ENCODE measurements around the gene NBAS.

Gene NBAS

GRCh38 chr2:15346624-15347023 lies 214.5 kb downstream of the NBAS start:
- H3K9ac ChIP-seq (ENCODE audit: low read length) = no peak overlapping the region
- no peak overlapping the region for H2AFZ ChIP-seq (ENCODE audit: low read length)
- H4K20me1 ChIP-seq (ENCODE audit: insufficient read depth, low read length) = no peaks in the 10 kb centered on the region
- TF ChIP-seq, protein P1, sequence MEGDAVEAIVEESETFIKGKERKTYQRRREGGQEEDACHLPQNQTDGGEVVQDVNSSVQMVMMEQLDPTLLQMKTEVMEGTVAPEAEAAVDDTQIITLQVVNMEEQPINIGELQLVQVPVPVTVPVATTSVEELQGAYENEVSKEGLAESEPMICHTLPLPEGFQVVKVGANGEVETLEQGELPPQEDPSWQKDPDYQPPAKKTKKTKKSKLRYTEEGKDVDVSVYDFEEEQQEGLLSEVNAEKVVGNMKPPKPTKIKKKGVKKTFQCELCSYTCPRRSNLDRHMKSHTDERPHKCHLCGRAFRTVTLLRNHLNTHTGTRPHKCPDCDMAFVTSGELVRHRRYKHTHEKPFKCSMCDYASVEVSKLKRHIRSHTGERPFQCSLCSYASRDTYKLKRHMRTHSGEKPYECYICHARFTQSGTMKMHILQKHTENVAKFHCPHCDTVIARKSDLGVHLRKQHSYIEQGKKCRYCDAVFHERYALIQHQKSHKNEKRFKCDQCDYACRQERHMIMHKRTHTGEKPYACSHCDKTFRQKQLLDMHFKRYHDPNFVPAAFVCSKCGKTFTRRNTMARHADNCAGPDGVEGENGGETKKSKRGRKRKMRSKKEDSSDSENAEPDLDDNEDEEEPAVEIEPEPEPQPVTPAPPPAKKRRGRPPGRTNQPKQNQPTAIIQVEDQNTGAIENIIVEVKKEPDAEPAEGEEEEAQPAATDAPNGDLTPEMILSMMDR (IDR thresholded peaks at IDR 0.05; ENCODE audit: low read length) = no peak
- no peak overlapping the region for H3K4me3 ChIP-seq (ENCODE audit: low read depth, low read length, poor library complexity, severe bottlenecking)
- H3K4me1 ChIP-seq (ENCODE audit: insufficient read depth, low read length, severe bottlenecking) = no peaks in the 10 kb centered on the region
- H3K27ac ChIP-seq (ENCODE audit: low read depth, low read length, poor library complexity, severe bottlenecking) = no peak overlapping the region
- H3K79me2 ChIP-seq (ENCODE audit: insufficient read depth, low read length) = no peaks in the 10 kb centered on the region
- H3K36me3 ChIP-seq (ENCODE audit: insufficient read depth, low read length) = no peaks in the 10 kb centered on the region
- H3K9me2 ChIP-seq (ENCODE audit: low read depth, low read length) = no peaks in the 10 kb centered on the region
- H3F3A ChIP-seq (ENCODE audit: insufficient read depth, low read length) = no peaks in the 10 kb centered on the region
- H3K9me3 ChIP-seq (ENCODE audit: low read length) = no peaks in the 10 kb centered on the region
- no peak overlapping the region for H3K4me2 ChIP-seq (ENCODE audit: low read length)
- H3K27me3 ChIP-seq (ENCODE audit: insufficient read depth, low read length) = no peaks in the 10 kb centered on the region

GRCh38 chr2:15337996-15338666 lies 223.0 kb downstream of the NBAS start:
- TF ChIP-seq, protein P1 (IDR thresholded peaks at IDR 0.05; ENCODE audit: low read length) = no peak
- no peak for TF ChIP-seq EZH2 (IDR thresholded peaks at IDR 0.05; ENCODE audit: borderline replicate concordance, low read length)
- H3K9me2 ChIP-seq (ENCODE audit: low read depth, low read length) = no peaks in the 10 kb centered on the region

DNA sequence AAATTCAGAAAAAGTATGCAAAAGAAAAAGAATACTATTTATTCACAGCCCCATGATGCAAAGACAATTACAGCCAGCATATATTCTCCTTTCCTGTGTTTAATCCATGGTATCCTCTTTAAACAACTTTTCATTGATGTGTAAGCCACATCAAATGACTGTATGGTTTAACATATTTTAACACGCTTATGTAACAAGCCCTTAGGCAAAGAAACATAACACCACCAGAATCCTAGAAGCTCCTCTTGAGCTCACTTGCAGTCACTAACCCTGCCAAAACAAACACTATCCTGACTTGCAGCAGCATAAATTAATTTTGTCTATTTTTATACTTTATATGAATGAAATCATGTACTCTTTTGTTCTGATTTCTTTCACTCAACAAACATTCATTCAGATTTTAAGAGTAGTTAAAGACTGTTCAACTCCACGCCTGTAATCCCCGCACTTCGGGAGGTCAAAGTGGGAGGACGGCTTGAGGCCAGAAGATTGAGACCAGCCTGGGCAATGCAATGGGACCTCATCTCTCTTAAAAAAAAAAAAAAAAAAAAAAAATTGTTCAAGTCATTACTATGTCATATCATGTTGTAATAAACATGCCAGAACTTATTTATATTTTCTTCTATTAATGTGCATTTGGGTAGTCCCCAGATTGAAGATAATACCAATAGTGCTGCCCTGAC lies 226.3 kb downstream of the NBAS start:
- Histone ChIP-seq H3K9me3 (ENCODE audit: low read length) (no peaks in the 10 kb centered on the region), H4K20me1 (ENCODE audit: insufficient read depth, low read length) (no peaks in the 10 kb centered on the region)

More at GRCh38 chr2:15337996-15338666, 223.0 kb downstream of the NBAS start:
- H3K4me1 ChIP-seq (ENCODE audit: insufficient read depth, low read length, severe bottlenecking) = no peaks in the 10 kb centered on the region
- H3K79me2 ChIP-seq (ENCODE audit: insufficient read depth, low read length) = no peaks in the 10 kb centered on the region
- H3K27ac ChIP-seq (ENCODE audit: low read depth, low read length, poor library complexity, severe bottlenecking) = no peak overlapping the region
- no peak overlapping the region for H3K9ac ChIP-seq (ENCODE audit: low read length)
- no peak overlapping the region for H3K4me2 ChIP-seq (ENCODE audit: low read length)
- no peak overlapping the region for H3K4me3 ChIP-seq (ENCODE audit: low read depth, low read length, poor library complexity, severe bottlenecking)
- no peaks in the 10 kb centered on the region for H3F3A ChIP-seq (ENCODE audit: insufficient read depth, low read length)
- H3K27me3 ChIP-seq (ENCODE audit: insufficient read depth, low read length) = no peaks in the 10 kb centered on the region
- no peak overlapping the region for H2AFZ ChIP-seq (ENCODE audit: low read length)
- no peaks in the 10 kb centered on the region for H3K36me3 ChIP-seq (ENCODE audit: insufficient read depth, low read length)
- H4K20me1 ChIP-seq (ENCODE audit: insufficient read depth, low read length) = no peaks in the 10 kb centered on the region
- no peaks in the 10 kb centered on the region for H3K9me3 ChIP-seq (ENCODE audit: low read length)

More for the DNA sequence above, 226.3 kb downstream of the NBAS start:
- H2AFZ ChIP-seq (ENCODE audit: low read length) = no peak overlapping the region
- H3K27ac ChIP-seq (ENCODE audit: low read depth, low read length, poor library complexity, severe bottlenecking) = no peak overlapping the region
- H3K9me2 ChIP-seq (ENCODE audit: low read depth, low read length) = no peaks in the 10 kb centered on the region
- TF ChIP-seq EZH2 (IDR thresholded peaks at IDR 0.05; ENCODE audit: borderline replicate concordance, low read length) = no peak
- TF ChIP-seq, protein P1 (IDR thresholded peaks at IDR 0.05; ENCODE audit: low read length) = no peak
- H3F3A ChIP-seq (ENCODE audit: insufficient read depth, low read length) = no peaks in the 10 kb centered on the region
- no peaks in the 10 kb centered on the region for H3K27me3 ChIP-seq (ENCODE audit: insufficient read depth, low read length)
- H3K36me3 ChIP-seq (ENCODE audit: insufficient read depth, low read length) = peaks cover 7% of the 10 kb centered on the region; the same call in 1 of the 2 replicates
- no peaks in the 10 kb centered on the region for H3K79me2 ChIP-seq (ENCODE audit: insufficient read depth, low read length)
- no peak overlapping the region for H3K9ac ChIP-seq (ENCODE audit: low read length)
- no peaks in the 10 kb centered on the region for H3K4me1 ChIP-seq (ENCODE audit: insufficient read depth, low read length, severe bottlenecking)
- no peak overlapping the region for H3K4me2 ChIP-seq (ENCODE audit: low read length)
- H3K4me3 ChIP-seq (ENCODE audit: low read depth, low read length, poor library complexity, severe bottlenecking) = no peak overlapping the region

Data from OCI-LY1 (cell line).